Activated CD8-positive, alpha-beta T cell treated with anti-CD3 and anti-CD28 coated beads for 36 hours (primary cell): Measurements from ENCODE around the gene PARP16. TPM values are rescaled to one million over a fixed set of nuclear protein-coding genes. Genes with fewer than 3 reads are reported as not detected.

Source experiments
- ATAC-seq: fragments of 200-7000 bp; cut with Tn5 transposase; one replicate; pipeline ENCODE4 v1.10.0; 2021; ENCODE audit warnings: mild to moderate bottlenecking, moderate library complexity
- CTCF ChIA-PET: fragments of 350-600 bp; sonication (Branson Sonifier 250); formaldehyde crosslinking; loops from one replicate; lab custom pipeline; 2021; ENCODE audit warnings: antibody characterized with exemption; lab: Charles Lee
- POLR2A ChIA-PET: fragments of 350-600 bp; sonication (Branson Sonifier 250); formaldehyde crosslinking; loops from one replicate; lab custom pipeline; 2021; ENCODE audit warnings: antibody characterized with exemption; lab: Charles Lee
- DNase-seq: peaks from one replicate; pipeline ENCODE4 v3.0.0-alpha.2; 2020
- H3K27ac Mint-ChIP-seq: one replicate; pipeline ENCODE4 v1.8.0; 2021; ENCODE audit warnings: mild to moderate bottlenecking, mixed read lengths
- H3K27me3 Mint-ChIP-seq: one replicate; pipeline ENCODE4 v1.8.0; 2021; ENCODE audit warnings: mixed read lengths
- H3K36me3 Mint-ChIP-seq: one replicate; pipeline ENCODE4 v1.8.0; 2021; ENCODE audit warnings: low read depth, mixed read lengths
- H3K4me1 Mint-ChIP-seq: one replicate; pipeline ENCODE4 v1.8.0; 2021; ENCODE audit warnings: low read depth, mixed read lengths
- H3K4me3 Mint-ChIP-seq: one replicate; pipeline ENCODE4 v1.8.0; 2021; ENCODE audit warnings: mild to moderate bottlenecking, moderate library complexity, mixed read lengths
- H3K9me3 Mint-ChIP-seq: one replicate; pipeline ENCODE4 v1.8.0; 2021; ENCODE audit warnings: mixed read lengths
- CTCF ChIP-seq: fragments of 200-600 bp; IDR thresholded peaks from one replicate; pipeline ENCODE4 v1.8.0; 2022; ENCODE audit warnings: antibody characterized with exemption, mild to moderate bottlenecking
- intact Hi-C: fragments of 100-400 bp; cut with micrococcal nuclease; formaldehyde crosslinking; loops from one replicate; pipeline ENCODE4 v1.10.0; 2022
- total RNA-seq, 2 experiments: library from RNA; stranded (reverse); gene quantifications; one replicate each; pipeline ENCODE4 v1.2.3, GENCODE V29; 2021

PARP16 gene
- total RNA-seq, 2 experiments from 2014 or later = 17.9 to 20.5 TPM

- Mint-ChIP-seq H3K27ac (peak overlapping the region; percentile 84), H3K4me1 (peaks cover 20% of the 10 kb centered on the region), H3K9me3 (no peaks in the 10 kb centered on the region), H3K4me3 (no peak overlapping the region), H3K27me3 (no peaks in the 10 kb centered on the region), H3K36me3 (peaks cover 11% of the 10 kb centered on the region)
- DNase-seq (peak; percentile 94), ATAC-seq (peak; percentile 99)
- no peak for TF ChIP-seq CTCF
- ChIA-PET CTCF (interaction anchor here (0.7 to 2.2 kb wide), 7 partner anchors 9 to 151 kb away, joined by 3 to 10 read pairs (median 6); partner anchors contain the start of gene CILP), POLR2A (interaction anchor here (0.8 to 2.0 kb wide), 5 partner anchors 23 to 64 kb away, joined by 3 to 12 read pairs (median 3); partner anchors contain the start of genes CLPX and RNU5B-1)
- intact Hi-C loops = no loop called here
Measured at GRCh38 chr15:65249641-65250040, 37.0 kb downstream of the PARP16 start.

GRCh38 chr15:65248511-65249255, 38.0 kb downstream of the PARP16 start:
- H3K4me3 Mint-ChIP-seq = no peak overlapping the region
- no peak for ATAC-seq
- H3K9me3 Mint-ChIP-seq = no peaks in the 10 kb centered on the region
- H3K4me1 Mint-ChIP-seq = peaks cover 20% of the 10 kb centered on the region
- H3K27me3 Mint-ChIP-seq = no peaks in the 10 kb centered on the region
- H3K36me3 Mint-ChIP-seq = peaks cover 10% of the 10 kb centered on the region
- POLR2A ChIA-PET = interaction anchor here (0.8 to 2.0 kb wide), 6 partner anchors 23 to 63 kb away, joined by 3 to 12 read pairs (median 3); partner anchors contain the start of genes CLPX, PARP16 and RNU5B-1
- no peak for TF ChIP-seq CTCF
- H3K27ac Mint-ChIP-seq = peak overlapping the region; percentile 84
- DNase-seq = no peak
- intact Hi-C loops = no loop called here
- CTCF ChIA-PET = interaction anchor here (1.1 to 2.2 kb wide), 6 partner anchors 10 to 62 kb away, joined by 4 to 10 read pairs (median 6); partner anchors contain the start of gene CILP

GRCh38 chr15:65246939-65247338, 39.7 kb downstream of the PARP16 start:
- Mint-ChIP-seq H3K4me1 (peaks cover 20% of the 10 kb centered on the region), H3K27me3 (no peaks in the 10 kb centered on the region), H3K9me3 (no peaks in the 10 kb centered on the region), H3K36me3 (peaks cover 10% of the 10 kb centered on the region), H3K27ac (no peak overlapping the region), H3K4me3 (no peak overlapping the region)
- ChIA-PET POLR2A (interaction anchor here (0.6 to 1.6 kb wide), 2 partner anchors 39 to 112 kb away, joined by 3 read pairs; partner anchors contain the start of gene PARP16), CTCF (interaction anchor here (1.3 kb wide), 1 partner anchor 57 kb away, joined by 3 read pairs; no protein-coding TSS in a partner anchor)
- no peak for ATAC-seq
- intact Hi-C loops = no loop called here
- TF ChIP-seq CTCF = no peak
- DNase-seq = no peak

- no peak for TF ChIP-seq CTCF
- CTCF ChIA-PET = interaction anchor here (0.9 kb wide), 1 partner anchor 29 kb away, joined by 3 read pairs; no protein-coding TSS in a partner anchor
- Mint-ChIP-seq H3K36me3 (peaks cover 10% of the 10 kb centered on the region), H3K4me1 (peaks cover 20% of the 10 kb centered on the region), H3K4me3 (no peak overlapping the region), H3K9me3 (no peaks in the 10 kb centered on the region), H3K27ac (peak overlapping the region; percentile 8), H3K27me3 (no peaks in the 10 kb centered on the region)
- no peak for ATAC-seq
- POLR2A ChIA-PET = interaction anchor here (0.6 to 1.1 kb wide), 2 partner anchors 11 to 59 kb away, joined by 3 read pairs; no protein-coding TSS in a partner anchor
- no peak for DNase-seq
- intact Hi-C loops = no loop called here
Measured at GRCh38 chr15:65246026-65246714, 40.5 kb downstream of the PARP16 start.
